HG03159 (cell line): ENCODE measurements around the gene ESYT2.

ENCODE experiments used
- ATAC-seq: cut with Tn5 transposase; IDR thresholded peaks from one replicate; pipeline ENCODE4 v1.9.1; 2021; ENCODE audit warnings: mild to moderate bottlenecking, moderate library complexity; ENCODE audit not compliant: unreplicated experiment

ESYT2 gene

GRCh38 chr7:158828133-158829020, 932 bp downstream of the ESYT2 start:
- ATAC-seq = no peak

DNA sequence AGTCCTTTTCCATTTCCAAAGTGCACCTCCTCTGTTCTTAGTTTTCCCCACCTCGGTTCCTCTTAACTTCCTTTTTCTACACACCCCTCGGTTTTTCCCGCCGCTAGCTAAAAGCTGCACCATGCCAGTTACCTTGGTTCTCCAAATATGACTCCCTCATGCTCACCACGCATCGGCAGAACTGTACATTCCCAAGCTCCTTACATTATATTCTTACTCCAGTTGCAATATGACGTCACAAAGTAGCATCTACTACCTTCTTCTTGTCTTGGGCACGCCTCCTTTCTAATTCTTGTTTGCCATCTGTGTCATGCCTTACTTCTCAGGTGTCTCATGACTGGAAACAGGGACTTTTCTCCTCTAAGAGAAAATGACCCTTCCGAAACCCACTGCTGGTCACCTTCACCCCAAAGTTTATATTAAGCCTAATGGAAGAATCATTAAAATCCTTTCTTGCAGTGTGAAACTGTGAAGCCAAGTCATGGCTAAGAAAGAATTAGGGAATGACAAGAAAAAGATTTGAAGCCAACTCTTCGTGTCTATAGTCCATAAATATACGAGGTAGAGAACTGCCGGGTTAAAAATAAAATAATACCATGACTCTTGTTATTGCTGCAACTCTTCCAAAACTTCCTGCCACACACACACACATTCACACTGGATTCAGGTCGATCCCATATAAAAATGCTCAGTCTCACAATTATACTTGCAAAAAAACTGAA, 1.7 kb downstream of the ESYT2 start:
- ATAC-seq = no peak

DNA sequence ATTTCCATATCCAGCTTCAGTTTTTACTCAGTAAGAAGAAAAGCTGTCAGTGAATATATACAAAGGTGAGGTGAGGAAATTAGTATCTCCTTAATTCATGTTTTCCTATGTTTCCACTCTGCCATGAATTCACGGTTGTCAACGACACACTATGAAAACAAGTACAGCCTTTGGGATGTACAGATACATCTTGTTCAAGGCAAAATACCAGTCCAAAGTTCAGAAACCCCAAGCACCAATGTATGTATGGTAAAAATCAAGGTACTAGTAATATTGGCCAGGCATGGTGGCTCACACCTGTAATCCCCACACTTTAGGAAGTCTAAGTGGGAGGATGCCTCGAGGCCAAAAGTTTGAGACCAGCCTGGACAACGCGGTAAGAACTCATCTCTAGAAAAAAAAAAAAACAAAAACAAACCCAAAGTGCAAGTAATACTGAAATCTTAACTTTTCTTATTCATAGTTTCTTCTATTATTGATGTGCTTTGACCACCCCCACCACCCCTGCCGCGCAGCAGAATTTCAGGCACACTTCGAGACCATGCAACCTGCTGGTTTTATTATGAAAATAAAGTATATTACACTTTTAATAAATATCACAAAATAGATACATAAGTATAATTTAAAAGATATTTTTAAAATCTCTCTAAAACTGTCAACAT, 3.5 kb downstream of the ESYT2 start:
- ATAC-seq = no peak

DNA sequence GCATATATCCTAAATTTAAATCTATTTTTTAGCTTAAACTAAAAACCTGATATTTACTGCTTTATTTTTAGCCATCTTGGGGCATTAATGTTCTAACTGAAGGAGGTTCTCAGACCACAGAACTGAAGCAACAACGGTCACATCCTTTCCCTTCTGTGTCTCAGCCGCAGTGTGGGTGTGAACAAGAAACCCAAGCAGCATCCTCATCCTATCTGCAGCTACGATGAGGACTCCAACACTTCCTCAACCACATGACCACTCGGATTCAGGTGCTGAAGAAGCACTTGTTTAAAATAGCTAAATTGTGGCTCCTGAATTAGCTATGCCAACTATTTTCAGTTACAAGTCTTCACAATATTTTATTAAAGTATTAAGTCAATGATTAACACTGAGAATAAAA, 5.3 kb downstream of the ESYT2 start:
- peak; percentile 68 for ATAC-seq

DNA sequence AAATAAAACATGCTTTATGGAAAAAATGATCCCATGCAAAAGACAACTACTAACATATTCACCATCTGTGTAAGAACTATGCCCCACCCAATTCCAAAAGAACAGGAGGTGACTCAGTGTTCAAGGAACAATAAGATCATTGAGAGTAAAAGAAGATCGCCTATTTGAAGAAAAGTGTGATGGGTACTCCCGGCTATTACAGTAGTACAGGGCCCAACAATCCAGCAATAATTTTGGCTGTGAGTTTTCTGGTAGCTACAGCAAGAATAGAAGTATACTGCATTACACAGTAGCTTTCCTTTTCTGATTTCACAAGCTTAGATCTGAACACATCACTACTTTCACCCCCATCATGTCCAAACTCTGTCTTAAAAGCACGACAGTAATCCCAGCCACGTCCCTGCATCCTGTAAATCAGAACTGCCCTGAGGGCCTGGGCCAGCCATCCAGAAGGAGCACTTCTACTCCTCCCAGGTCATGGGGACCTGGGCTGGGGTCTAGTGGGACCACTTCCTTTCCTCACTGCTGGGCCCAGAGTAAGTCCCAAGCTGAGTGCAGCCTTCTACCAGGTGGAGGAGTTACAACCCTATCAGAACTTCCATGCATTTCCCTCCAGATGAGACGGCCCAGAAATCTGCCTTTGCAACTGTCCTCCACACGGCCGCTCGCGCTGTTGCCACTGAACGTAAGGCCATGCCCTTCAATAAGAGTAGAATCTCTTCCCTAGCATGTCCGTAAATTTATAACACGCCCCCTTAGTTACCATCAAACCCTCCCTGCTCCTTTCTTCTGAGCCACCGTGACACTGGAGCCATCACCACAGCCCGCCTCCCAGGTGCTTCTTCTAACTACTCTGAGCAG, 7.9 kb downstream of the ESYT2 start:
- no peak for ATAC-seq

DNA sequence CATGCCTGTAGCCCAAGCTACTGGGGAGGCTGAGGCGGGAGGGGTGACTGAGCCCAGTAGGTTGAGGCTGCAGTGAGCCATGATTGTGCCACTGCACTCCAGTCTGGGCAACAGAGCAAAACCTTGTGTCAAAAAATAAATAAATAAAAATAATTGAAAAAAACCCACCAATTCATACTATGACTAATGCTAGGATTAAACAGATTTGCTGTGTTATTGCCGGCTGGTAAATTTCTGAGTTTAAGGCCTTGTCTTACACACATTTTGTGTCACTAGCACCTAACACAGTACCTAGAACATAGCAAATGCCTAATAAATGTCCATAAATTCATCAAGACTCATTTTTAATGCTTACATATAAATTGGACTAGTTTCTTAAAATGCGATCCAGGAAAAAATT, 8.7 kb downstream of the ESYT2 start:
- ATAC-seq = no peak

- ATAC-seq = no peak
Measured at GRCh38 chr7:158819571-158820203, 9.6 kb downstream of the ESYT2 start.

DNA sequence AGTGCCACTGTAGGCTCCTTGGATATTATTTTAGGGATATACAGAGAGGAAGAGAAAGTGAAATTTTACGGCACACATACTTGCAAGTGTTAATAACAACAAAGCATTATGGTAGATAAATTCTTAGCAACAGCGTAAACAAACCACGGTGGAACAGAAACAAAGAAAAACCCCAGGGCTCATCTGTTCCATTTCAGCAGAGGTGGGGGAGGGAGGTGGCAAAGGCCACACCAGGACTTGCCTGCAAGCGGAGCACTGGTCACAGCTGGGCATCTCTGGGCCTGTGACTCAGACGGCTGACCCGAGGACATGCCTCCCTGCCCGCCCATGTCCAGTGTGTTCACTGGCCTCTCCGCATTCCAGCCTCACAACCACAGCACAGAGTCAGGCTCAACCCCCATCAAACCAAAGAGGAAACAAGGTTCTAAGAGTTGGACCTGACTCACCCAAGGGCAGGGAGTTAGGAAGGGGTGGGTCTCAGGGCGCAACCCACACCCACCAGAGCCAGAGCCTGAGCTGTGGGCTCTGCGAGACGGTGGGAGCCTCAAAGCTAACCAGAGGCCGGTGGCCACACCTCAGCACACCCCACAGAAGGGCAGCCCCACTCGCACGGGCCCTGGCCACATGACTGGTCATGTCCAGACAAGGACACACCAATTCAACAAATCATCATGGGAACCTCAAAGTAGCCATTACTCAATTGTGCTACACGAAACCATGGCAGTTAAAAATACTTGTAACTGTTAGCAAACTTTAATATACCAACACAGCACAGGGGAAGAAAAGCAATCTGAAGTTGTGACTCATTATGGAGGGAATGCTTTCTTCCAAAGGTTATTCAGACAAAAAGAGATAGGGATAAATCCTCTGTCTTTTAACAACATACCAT, 10.7 kb downstream of the ESYT2 start:
- peak; percentile 87 for ATAC-seq

GRCh38 chr7:158816995-158817394, 12.3 kb downstream of the ESYT2 start:
- ATAC-seq = no peak

GRCh38 chr7:158816271-158816670, 13.0 kb downstream of the ESYT2 start:
- ATAC-seq = no peak

- no peak for ATAC-seq
Measured at GRCh38 chr7:158815800-158816128, 13.5 kb downstream of the ESYT2 start.

DNA sequence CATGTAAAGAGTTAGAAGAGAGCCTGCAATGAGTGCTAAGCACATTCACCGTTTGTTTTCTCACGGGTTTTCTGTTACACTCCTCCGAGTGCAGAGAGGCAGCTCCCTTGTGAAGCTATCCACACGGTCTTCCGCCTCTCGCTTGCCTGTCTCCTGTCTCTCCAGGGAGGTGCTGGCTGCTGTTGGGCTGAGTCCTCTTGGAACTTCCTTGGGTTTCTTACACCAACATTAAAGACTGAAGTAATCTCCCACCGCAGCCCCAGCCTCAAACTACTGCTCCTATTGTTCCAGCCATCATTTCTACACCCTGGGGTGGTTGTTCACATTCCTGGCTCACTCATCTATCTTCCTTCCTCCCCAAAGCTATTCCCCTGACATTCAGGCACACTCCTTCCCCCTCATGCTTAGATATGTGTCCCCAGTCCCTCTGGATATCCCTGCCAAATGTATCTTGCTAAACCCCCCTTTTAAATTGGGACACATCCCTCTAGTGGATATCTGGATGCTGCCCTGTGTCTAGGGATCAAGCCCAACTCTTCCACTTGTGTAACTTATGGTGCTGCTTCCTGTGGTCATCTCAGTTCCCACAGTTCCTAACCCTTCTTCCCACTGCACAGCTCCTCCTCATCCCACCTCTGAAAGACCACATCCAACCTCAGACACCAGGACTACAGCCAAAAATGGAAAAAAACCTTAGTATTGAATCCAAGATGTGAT, 14.1 kb downstream of the ESYT2 start:
- no peak for ATAC-seq

DNA sequence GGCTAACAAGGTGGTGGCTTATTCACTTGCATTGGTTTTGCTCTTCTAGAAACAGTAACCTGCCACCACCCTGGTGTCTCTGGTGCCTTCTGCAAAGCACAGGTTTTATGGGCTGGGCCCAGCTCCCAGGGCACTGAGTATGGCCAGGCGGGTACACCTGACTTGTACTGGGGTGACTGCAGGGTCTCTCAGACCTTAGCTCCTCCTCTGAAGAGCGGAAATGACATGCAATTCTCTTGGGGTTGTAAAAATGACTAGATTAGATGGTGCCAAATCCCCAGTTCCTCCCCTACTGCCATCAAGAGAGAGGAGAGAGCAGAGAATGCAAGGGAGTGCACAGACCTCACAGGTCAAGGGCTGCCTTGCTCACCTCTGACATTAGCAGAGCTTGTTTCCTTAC, 14.7 kb downstream of the ESYT2 start:
- no peak for ATAC-seq

GRCh38 chr7:158812684-158813083, 16.6 kb downstream of the ESYT2 start:
- no peak for ATAC-seq

- ATAC-seq = no peak
Measured at GRCh38 chr7:158811894-158812293, 17.4 kb downstream of the ESYT2 start.

DNA sequence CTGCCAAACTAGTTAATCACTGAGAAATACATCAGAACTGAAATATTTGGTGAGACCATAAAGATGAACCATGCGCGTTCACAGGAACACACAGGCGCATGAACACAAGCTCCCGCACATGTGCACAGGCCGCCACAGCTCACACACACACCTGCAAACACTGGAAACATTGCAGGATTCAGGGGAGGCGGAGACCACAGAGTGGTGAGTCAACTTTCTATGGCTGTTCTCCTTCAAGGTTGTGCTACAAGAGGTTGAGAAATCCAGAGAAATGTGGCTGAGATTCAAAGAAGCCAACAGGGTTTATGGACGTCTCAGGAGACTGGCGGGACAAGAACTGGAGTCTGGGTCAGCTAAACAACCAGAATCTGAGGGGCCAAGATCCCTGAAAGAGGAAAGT, 17.8 kb downstream of the ESYT2 start:
- no peak for ATAC-seq

DNA sequence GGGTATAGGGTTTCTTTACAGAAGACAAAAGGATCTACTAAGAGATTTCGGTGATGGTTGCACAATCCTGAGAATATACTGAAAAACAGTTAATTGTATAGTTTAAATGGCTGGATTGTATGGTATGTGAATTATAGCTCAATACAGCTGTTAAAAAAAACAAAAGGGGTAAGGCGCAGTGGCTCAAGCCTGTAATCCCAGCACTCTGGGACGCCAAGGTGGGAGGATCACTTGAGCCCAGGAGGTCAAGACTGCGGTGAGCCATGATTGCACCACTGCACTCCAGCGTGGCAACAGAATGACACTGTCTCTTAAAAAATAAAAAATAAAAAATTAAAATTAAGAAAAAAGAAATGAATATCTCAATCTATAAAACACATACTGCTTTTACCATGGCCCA, 18.5 kb downstream of the ESYT2 start:
- ATAC-seq = no peak

DNA sequence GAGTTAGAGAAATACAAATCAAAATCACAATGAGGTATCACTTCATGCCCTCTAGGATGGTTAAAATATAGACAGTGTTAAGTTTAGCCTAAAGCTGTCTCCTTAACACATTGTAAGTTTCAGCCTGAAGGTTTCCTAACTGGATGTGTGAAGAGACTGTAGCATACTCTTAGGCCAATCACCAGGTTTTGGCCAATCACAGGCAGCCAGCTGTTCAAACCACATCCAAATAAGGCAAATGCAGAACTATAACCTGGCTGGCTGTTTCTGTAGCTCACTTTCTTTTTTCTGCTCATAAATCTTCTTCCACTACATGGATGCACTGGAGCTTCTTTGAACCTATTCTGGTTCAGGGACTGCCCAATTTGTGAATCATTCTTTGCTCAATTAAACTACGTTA, 19.7 kb downstream of the ESYT2 start:
- peak; percentile 96 for ATAC-seq

GRCh38 chr7:158808126-158808525, 21.2 kb downstream of the ESYT2 start:
- ATAC-seq = no peak
